GM12878 (cell line): Measurements from ENCODE around the gene ACTL8. TPM values are rescaled to one million over a fixed set of nuclear protein-coding genes. Genes with fewer than 3 reads are reported as not detected.

Experiments used
- ATAC-seq: fragments of 200-7000 bp; cut with Tn5 transposase; 3 replicates; pipeline ENCODE4 v1.9.1; 2020; ENCODE audit warnings: mild to moderate bottlenecking, moderate library complexity
- BruUV-seq: library from RNA; stranded (reverse); fragments of 400-500 nt; replicated peaks from 2 replicates; lab custom pipeline; 2021; lab: Mats Ljungman, UMichigan
- CTCF ChIA-PET: fragments of 300-600 bp; sonication (Branson Sonifier 250); formaldehyde crosslinking; extraction: SDS; loops from one replicate; lab custom pipeline; 2021; ENCODE audit warnings: inconsistent platforms; lab: Yijun Ruan, JAX
- POLR2A ChIA-PET: fragments of 350-600 bp; formaldehyde crosslinking; extraction: SDS; loops from one replicate; lab custom pipeline; 2021; ENCODE audit warnings: inconsistent platforms; lab: Charles Lee
- RAD21 ChIA-PET: fragments of 300-600 bp; sonication (Branson Sonifier 250); formaldehyde crosslinking; loops from one replicate; lab custom pipeline; 2023; ENCODE audit warnings: antibody characterized with exemption; ENCODE audit not compliant: unreplicated experiment; lab: Charles Lee
- SMC1A ChIA-PET: fragments of 300-600 bp; sonication (Branson Sonifier 250); formaldehyde crosslinking; loops from one replicate; lab custom pipeline; 2023; ENCODE audit not compliant: unreplicated experiment, uncharacterized antibody; lab: Charles Lee
- DNase-seq: peaks from one replicate; pipeline ENCODE4 v3.0.0-alpha.2; 2011; ENCODE audit warnings: low read depth, low spot score
- FAIRE-seq: peaks from 3 replicates; lab custom pipeline; 2011; peaks lifted over from hg19 to GRCh38; lab: Jason Lieb, UNC
- H2AFZ ChIP-seq: 2 replicates; pipeline ENCODE4 v1.6.0; 2011; ENCODE audit warnings: low read depth, low read length, control low read depth; ENCODE audit not compliant: control insufficient read depth
- H3K27ac ChIP-seq: 2 replicates; pipeline ENCODE4 v1.5.1; 2011; ENCODE audit warnings: control low read depth; ENCODE audit not compliant: control insufficient read depth, insufficient read depth
- H3K27me3 ChIP-seq, 2 experiments: replicated peaks in 1 of 2; 2 replicates each; pipeline versions ENCODE4 v1.6.0 to v1.6.1; 2011; ENCODE audit warnings: low read length in 1 of 2; ENCODE audit not compliant: control insufficient read depth in 2 of 2, insufficient read depth in 2 of 2
- H3K36me3 ChIP-seq, 2 experiments: 2 replicates each; pipeline ENCODE4 v1.5.1; 2011; ENCODE audit warnings: low read length in 1 of 2; ENCODE audit not compliant: control insufficient read depth in 2 of 2, insufficient read depth in 2 of 2
- H3K4me1 ChIP-seq: 2 replicates; pipeline ENCODE4 v1.6.1; 2011; ENCODE audit warnings: mild to moderate bottlenecking, low read length, moderate library complexity, mixed read lengths; ENCODE audit not compliant: control insufficient read depth, insufficient read depth
- H3K4me2 ChIP-seq: 2 replicates; pipeline ENCODE4 v1.6.0; 2011; ENCODE audit warnings: control low read depth; ENCODE audit not compliant: control insufficient read depth, insufficient read depth
- H3K4me3 ChIP-seq: fragments of 200-600 bp; sonication (generic); 2 replicates; pipeline ENCODE4 v1.5.1; 2016
- H3K79me2 ChIP-seq: 2 replicates; pipeline ENCODE4 v1.6.0; 2011; ENCODE audit warnings: low read length; ENCODE audit not compliant: control insufficient read depth, insufficient read depth
- H3K9ac ChIP-seq: 2 replicates; pipeline ENCODE4 v1.8.0; 2011; ENCODE audit warnings: low read length, control low read depth, mixed read lengths; ENCODE audit not compliant: control insufficient read depth, insufficient read depth
- H3K9me3 ChIP-seq: replicated peaks from 3 replicates; pipeline ENCODE4 v1.5.1; 2011; ENCODE audit warnings: mild to moderate bottlenecking, low read length; ENCODE audit not compliant: control insufficient read depth, insufficient read depth
- H4K20me1 ChIP-seq: 2 replicates; pipeline ENCODE4 v1.6.0; 2011; ENCODE audit not compliant: control insufficient read depth, insufficient read depth
- BCL11A ChIP-seq: IDR thresholded peaks from 2 replicates; pipeline ENCODE4 v1.6.1; 2011; ENCODE audit warnings: low read depth, low read length
- BMI1 ChIP-seq: fragments of 450-650 bp; IDR thresholded peaks from 2 replicates; pipeline ENCODE4 v1.6.1; 2016; ENCODE audit warnings: mild to moderate bottlenecking, moderate library complexity, borderline replicate concordance
- E2F4 ChIP-seq: IDR thresholded peaks from 2 replicates; pipeline ENCODE4 v1.6.1; 2012; ENCODE audit warnings: low read depth, low read length, improper control_type of control experiment
- FOXK2 ChIP-seq: fragments of 450-650 bp; IDR thresholded peaks from 2 replicates; pipeline ENCODE4 v1.6.1; 2017; ENCODE audit warnings: mild to moderate bottlenecking, moderate library complexity
- FOXM1 ChIP-seq: IDR thresholded peaks from 2 replicates; pipeline ENCODE4 v1.6.1; 2012; ENCODE audit warnings: low read depth, mild to moderate bottlenecking, inconsistent platforms, low read length, moderate library complexity
- KDM1A ChIP-seq: fragments of 200-600 bp; sonication (generic); IDR thresholded peaks from 2 replicates; pipeline ENCODE4 v1.6.1; 2016; ENCODE audit warnings: borderline replicate concordance
- MEF2B ChIP-seq: fragments of 450-650 bp; IDR thresholded peaks from 2 replicates; pipeline ENCODE4 v1.6.1; 2018; ENCODE audit warnings: mild to moderate bottlenecking, moderate library complexity; ENCODE audit not compliant: partially characterized antibody, poor library complexity, severe bottlenecking
- NBN ChIP-seq: fragments of 450-650 bp; IDR thresholded peaks from 2 replicates; pipeline ENCODE4 v1.6.1; 2016
- NFXL1 ChIP-seq: fragments of 450-650 bp; IDR thresholded peaks from 2 replicates; pipeline ENCODE4 v1.6.1; 2017; ENCODE audit warnings: antibody characterized with exemption, mild to moderate bottlenecking, borderline replicate concordance
- POLR2AphosphoS5 ChIP-seq: IDR thresholded peaks from 2 replicates; pipeline ENCODE4 v1.6.1; 2011; ENCODE audit warnings: mild to moderate bottlenecking, low read length, inconsistent platforms
- RUNX3 ChIP-seq: IDR thresholded peaks from 2 replicates; pipeline ENCODE4 v1.6.1; 2012; ENCODE audit warnings: low read length, inconsistent platforms
- SPI1 ChIP-seq: IDR thresholded peaks from 2 replicates; pipeline ENCODE4 v1.6.1; 2011; ENCODE audit warnings: low read depth, mild to moderate bottlenecking, low read length, moderate library complexity, borderline replicate concordance; ENCODE audit not compliant: insufficient read depth
- WGBS: methylation state at CpG from one replicate; pipeline ENCODE4 v1.1.6; 2016; ENCODE audit warnings: low lambda C conversion rate; ENCODE audit not compliant: insufficient replicate concordance, insufficient coverage; ENCODE audit errors: missing lambda C conversion rate; 5-methylcytosine and 5-hydroxymethylcytosine counted together
- in situ Hi-C: fragments of 300-500 bp; cut with MboI; formaldehyde crosslinking; loops from 9 replicates; pipeline ENCODE4 v1.14.3; 2018; ENCODE audit warnings: mixed read lengths
- intact Hi-C: fragments of 100-400 bp; cut with micrococcal nuclease; formaldehyde crosslinking; loops from one replicate; pipeline ENCODE4 v1.14.2; 2022; ENCODE audit not compliant: unreplicated experiment
- polyA plus RNA-seq, 11 experiments: library from polyadenylated mRNA; depleted of rRNA in 4 of 11; unstranded in 6 of 11; stranded (reverse) in 5 of 11; fragments of >200 nt; fragmentation: Nextera tagmentation in 4 of 11; fragmentation: Illumina TruSeq in 1 of 11; extraction: Ambion mirVana in 4 of 11; extraction: Trizol in 1 of 11; gene quantifications; 1 replicate in 1 of 11; 2 replicates in 10 of 11; pipeline versions ENCODE4 v1.2.1 to v1.2.3, GENCODE V29; 2011 to 2016; ENCODE audit warnings: inconsistent platforms in 2 of 11, missing spikeins in 2 of 11, low read depth in 1 of 11
- total RNA-seq, 4 experiments: library from RNA; depleted of rRNA in 3 of 4; stranded (reverse); fragments of >200 nt in 3 of 4; fragmentation: Illumina TruSeq in 1 of 4; extraction: Trizol in 1 of 4; gene quantifications; 2 replicates each; pipeline versions ENCODE4 v1.2.1 to v1.2.3, GENCODE V29; 2013 to 2021
- TF ChIP-seq, protein P1 (sequence below): fragments of 450-650 bp; formaldehyde crosslinking; IDR thresholded peaks from 2 replicates; pipeline ENCODE4 v1.5.0; 2022; ENCODE audit warnings: mild to moderate bottlenecking, missing genetic modification characterization
- TF ChIP-seq, protein P2 (sequence below): IDR thresholded peaks from 2 replicates; pipeline ENCODE4 v1.6.1; 2012; ENCODE audit warnings: low read length, inconsistent platforms

ACTL8 gene
- total and polyA plus RNA-seq, 10 of the 15 experiments (the other 5 are each of a cell fraction or from before 2014, with no cell fraction given): 0.05 to 0.27 TPM; not detected in 8

DNA sequence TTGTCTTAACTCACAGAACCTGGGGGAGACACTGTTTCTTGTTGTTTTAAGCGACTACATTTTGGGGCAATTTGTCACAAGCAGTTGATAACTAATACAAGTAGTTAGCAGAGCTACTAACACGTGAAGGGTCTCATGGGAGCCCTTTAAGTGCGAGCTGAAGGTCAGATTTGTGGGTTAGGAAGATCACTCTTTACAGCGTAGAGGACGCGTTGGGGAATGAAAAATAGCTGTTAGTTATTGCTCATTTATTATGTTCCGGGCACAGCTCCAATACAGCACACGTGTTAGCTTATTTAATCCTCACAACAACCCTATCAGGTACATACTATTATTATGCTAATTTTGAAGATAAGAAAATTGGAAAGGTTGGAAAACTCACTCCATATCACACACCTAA is 95.9 kb downstream of the ACTL8 start:
- POLR2A ChIA-PET: no interaction called here
- H3K4me1 ChIP-seq: no peaks in the 10 kb centered on the region
- no peak for DNase-seq
- in situ Hi-C loops: no loop called here
- RAD21 ChIA-PET: no interaction called here
- H2AFZ ChIP-seq: no peak overlapping the region
- BruUV-seq: no TSS peak
- TF ChIP-seq FOXK2 (no peak), SPI1 (no peak), POLR2AphosphoS5 (no peak), KDM1A (no peak), FOXM1 (no peak), E2F4 (no peak), RUNX3 (no peak), NBN (no peak), MEF2B (no peak), NFXL1 (no peak), BCL11A (no peak), BMI1 (no peak)
- TF ChIP-seq, protein P1, sequence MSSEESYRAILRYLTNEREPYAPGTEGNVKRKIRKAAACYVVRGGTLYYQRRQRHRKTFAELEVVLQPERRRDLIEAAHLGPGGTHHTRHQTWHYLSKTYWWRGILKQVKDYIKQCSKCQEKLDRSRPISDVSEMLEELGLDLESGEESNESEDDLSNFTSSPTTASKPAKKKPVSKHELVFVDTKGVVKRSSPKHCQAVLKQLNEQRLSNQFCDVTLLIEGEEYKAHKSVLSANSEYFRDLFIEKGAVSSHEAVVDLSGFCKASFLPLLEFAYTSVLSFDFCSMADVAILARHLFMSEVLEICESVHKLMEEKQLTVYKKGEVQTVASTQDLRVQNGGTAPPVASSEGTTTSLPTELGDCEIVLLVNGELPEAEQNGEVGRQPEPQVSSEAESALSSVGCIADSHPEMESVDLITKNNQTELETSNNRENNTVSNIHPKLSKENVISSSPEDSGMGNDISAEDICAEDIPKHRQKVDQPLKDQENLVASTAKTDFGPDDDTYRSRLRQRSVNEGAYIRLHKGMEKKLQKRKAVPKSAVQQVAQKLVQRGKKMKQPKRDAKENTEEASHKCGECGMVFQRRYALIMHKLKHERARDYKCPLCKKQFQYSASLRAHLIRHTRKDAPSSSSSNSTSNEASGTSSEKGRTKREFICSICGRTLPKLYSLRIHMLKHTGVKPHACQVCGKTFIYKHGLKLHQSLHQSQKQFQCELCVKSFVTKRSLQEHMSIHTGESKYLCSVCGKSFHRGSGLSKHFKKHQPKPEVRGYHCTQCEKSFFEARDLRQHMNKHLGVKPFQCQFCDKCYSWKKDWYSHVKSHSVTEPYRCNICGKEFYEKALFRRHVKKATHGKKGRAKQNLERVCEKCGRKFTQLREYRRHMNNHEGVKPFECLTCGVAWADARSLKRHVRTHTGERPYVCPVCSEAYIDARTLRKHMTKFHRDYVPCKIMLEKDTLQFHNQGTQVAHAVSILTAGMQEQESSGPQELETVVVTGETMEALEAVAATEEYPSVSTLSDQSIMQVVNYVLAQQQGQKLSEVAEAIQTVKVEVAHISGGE (CRISPR knock-in tag): no peak
- TF ChIP-seq, protein P2, sequence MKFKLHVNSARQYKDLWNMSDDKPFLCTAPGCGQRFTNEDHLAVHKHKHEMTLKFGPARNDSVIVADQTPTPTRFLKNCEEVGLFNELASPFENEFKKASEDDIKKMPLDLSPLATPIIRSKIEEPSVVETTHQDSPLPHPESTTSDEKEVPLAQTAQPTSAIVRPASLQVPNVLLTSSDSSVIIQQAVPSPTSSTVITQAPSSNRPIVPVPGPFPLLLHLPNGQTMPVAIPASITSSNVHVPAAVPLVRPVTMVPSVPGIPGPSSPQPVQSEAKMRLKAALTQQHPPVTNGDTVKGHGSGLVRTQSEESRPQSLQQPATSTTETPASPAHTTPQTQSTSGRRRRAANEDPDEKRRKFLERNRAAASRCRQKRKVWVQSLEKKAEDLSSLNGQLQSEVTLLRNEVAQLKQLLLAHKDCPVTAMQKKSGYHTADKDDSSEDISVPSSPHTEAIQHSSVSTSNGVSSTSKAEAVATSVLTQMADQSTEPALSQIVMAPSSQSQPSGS: no peak
- H3K36me3 ChIP-seq: no peaks in the 10 kb centered on the region
- no peak overlapping the region for H3K27ac ChIP-seq
- no peaks in the 10 kb centered on the region for H3K79me2 ChIP-seq
- SMC1A ChIA-PET: no interaction called here
- intact Hi-C loops: no loop called here
- FAIRE-seq: no peak
- H3K27me3 ChIP-seq: no peaks in the 10 kb centered on the region; a peak in 1 of 4 replicates
- H3K9ac ChIP-seq: no peak overlapping the region
- ATAC-seq: no peak
- WGBS: 38% methylated on average over 8 of the region's 8 CpGs
- CTCF ChIA-PET: no interaction called here
- H3K9me3 ChIP-seq: no peaks in the 10 kb centered on the region
- no peak overlapping the region for H3K4me2 ChIP-seq
- H3K4me3 ChIP-seq: no peak overlapping the region
- H4K20me1 ChIP-seq: no peaks in the 10 kb centered on the region
